Amniotic stem cell (primary cell): Measurements from ENCODE around the gene PCED1A.
"Not testable (repeated sequence)": the region's sequence is repeated elsewhere in the genome, so short reads cannot be mapped to it uniquely, and the experiment has no call there.

Experiments used
- DNase-seq: peaks from one replicate; lab custom pipeline; 2025; lab: John Stamatoyannopoulos, UW

The PCED1A gene

GRCh38 chr20:2826655-2827054, 13.8 kb downstream of the PCED1A start:
- DNase-seq = no peak

GRCh38 chr20:2825761-2826160, 14.7 kb downstream of the PCED1A start:
- no peak for DNase-seq

- DNase-seq = no peak
Observed at GRCh38 chr20:2822073-2822472, 18.4 kb downstream of the PCED1A start.

- DNase-seq = no peak
Observed at GRCh38 chr20:2820896-2821869, 19.3 kb downstream of the PCED1A start.

- no peak for DNase-seq
Observed at GRCh38 chr20:2820084-2820895, 20.2 kb downstream of the PCED1A start.

GRCh38 chr20:2817891-2818595, 22.4 kb downstream of the PCED1A start:
- DNase-seq = no peak

GRCh38 chr20:2817341-2817726, 23.1 kb downstream of the PCED1A start:
- DNase-seq = no peak

GRCh38 chr20:2816583-2817340, 23.7 kb downstream of the PCED1A start:
- no peak for DNase-seq

- no peak for DNase-seq
Observed at GRCh38 chr20:2816030-2816582, 24.3 kb downstream of the PCED1A start, which contains the start of gene TMEM239. Gene TMEM239 (plus strand): TSS chr20:2816364. CDS start chr20:2816555, 191 bp downstream.

GRCh38 chr20:2815242-2815900, 25.1 kb downstream of the PCED1A start:
- no peak for DNase-seq

GRCh38 chr20:2814587-2815051, 25.8 kb downstream of the PCED1A start, which contains the start of gene C20orf141:
Gene C20orf141 (plus strand): TSS chr20:2814987. CDS start chr20:2815185, 198 bp downstream.
- DNase-seq = peak; percentile 94

- DNase-seq = no peak
Observed at GRCh38 chr20:2814076-2814475, 26.4 kb downstream of the PCED1A start.

GRCh38 chr20:2812189-2812588, 28.3 kb downstream of the PCED1A start:
- no peak for DNase-seq

GRCh38 chr20:2809690-2810089, 30.8 kb downstream of the PCED1A start:
- DNase-seq = no peak

- not testable (repeated sequence) for DNase-seq
Observed at GRCh38 chr20:2807929-2808328, 32.5 kb downstream of the PCED1A start.

- no peak for DNase-seq
Observed at GRCh38 chr20:2807019-2807418, 33.4 kb downstream of the PCED1A start.

- no peak for DNase-seq
Observed at GRCh38 chr20:2806351-2806701, 34.1 kb downstream of the PCED1A start.

GRCh38 chr20:2805689-2806350, 34.6 kb downstream of the PCED1A start:
- no peak for DNase-seq

GRCh38 chr20:2804852-2805688, 35.4 kb downstream of the PCED1A start:
- no peak for DNase-seq
